ENCODE measurements around the gene STAG1. TPM values are rescaled to one million over a fixed set of nuclear protein-coding genes. Genes with fewer than 3 reads are reported as not detected.

The STAG1 gene
- polyA plus RNA-seq, 1 of the 3 experiments (the other 2 are of a cell fraction): 5.5 TPM

GRCh38 chr3:136790786-136791185 lies 38.6 kb upstream of the STAG1 start:
- Histone ChIP-seq H3K27me3 (ENCODE audit: insufficient read depth) (no peaks in the 10 kb centered on the region), H4K20me1 (ENCODE audit: insufficient read depth) (no peaks in the 10 kb centered on the region), H3K79me2 (ENCODE audit: insufficient read depth) (no peaks in the 10 kb centered on the region), H3K27ac (ENCODE audit: low read depth in 2 of 2, low read length in 1 of 2) (no peak overlapping the region), H3K4me2 (no peak overlapping the region), H3F3A (replicated peaks; ENCODE audit: insufficient read depth) (no peaks in the 10 kb centered on the region), H3K4me3 (ENCODE audit: low read depth in 2 of 2, low read length in 1 of 2) (no peak overlapping the region), H3K9me3 (no peaks in the 10 kb centered on the region), H3K4me1 (ENCODE audit: control insufficient read depth in 1 of 2, insufficient read depth in 2 of 2, low read depth in 1 of 2, low read length in 1 of 2) (peaks cover 4 to 12% of the 10 kb centered on the region in 2 experiments; a peak in 2 of 4 replicates), H2AFZ (ENCODE audit: low read depth) (no peak overlapping the region; the same call in 1 of the 2 replicates), H3K36me3 (replicated peaks in 1 of 2; ENCODE audit: control insufficient read depth in 1 of 2, insufficient read depth in 2 of 2, low read length in 1 of 2) (no peaks in the 10 kb centered on the region), H3K9ac (no peak overlapping the region), H3K9me2 (no peaks in the 10 kb centered on the region)
- ChIA-PET POLR2A (interaction anchor here (1.1 kb wide), 1 partner anchor 38 kb away, joined by 3 read pairs; no protein-coding TSS in a partner anchor), CTCF (interaction anchor here (0.6 kb wide), 1 partner anchor 283 kb away, joined by 3 read pairs; no protein-coding TSS in a partner anchor)
- no peak for DNase-seq
- TF ChIP-seq YY1 (IDR thresholded peaks at IDR 0.05; ENCODE audit: low read depth) (no peak), GABPA (IDR thresholded peaks at IDR 0.05; ENCODE audit: low read depth) (no peak), USF1 (IDR thresholded peaks at IDR 0.05; ENCODE audit: borderline replicate concordance, low read depth) (no peak), REST (IDR thresholded peaks at IDR 0.05; ENCODE audit: low read depth, low read length) (no peak), EP300 (IDR thresholded peaks at IDR 0.05; ENCODE audit: borderline replicate concordance in 1 of 2, low read depth in 1 of 2, low read length in 1 of 2) (no peak), SMC3 (IDR thresholded peaks at IDR 0.05; ENCODE audit: low read depth, low read length) (no peak), MXI1 (IDR thresholded peaks at IDR 0.05; ENCODE audit: low read depth, low read length) (no peak), POLR2AphosphoS5 (IDR thresholded peaks at IDR 0.05; ENCODE audit: low read depth, low read length) (no peak), RAD21 (IDR thresholded peaks at IDR 0.05; ENCODE audit: low read length) (no peak), TEAD4 (IDR thresholded peaks at IDR 0.05; ENCODE audit: borderline replicate concordance, insufficient read depth) (no peak), EZH2phosphoT487 (IDR thresholded peaks at IDR 0.05; ENCODE audit: borderline replicate concordance, low read depth) (no peak), TAF1 (IDR thresholded peaks at IDR 0.05; ENCODE audit: borderline replicate concordance, low read depth, low read length) (no peak), NFIC (IDR thresholded peaks at IDR 0.05; ENCODE audit: borderline replicate concordance) (no peak), ELF1 (IDR thresholded peaks at IDR 0.05) (no peak), CHD2 (IDR thresholded peaks at IDR 0.05; ENCODE audit: low read length, partially characterized antibody) (no peak), CTCF (IDR thresholded peaks at IDR 0.05) (no peak), FOSL2 (IDR thresholded peaks at IDR 0.05; ENCODE audit: borderline replicate concordance, low read depth) (no peak), NRF1 (IDR thresholded peaks at IDR 0.05; ENCODE audit: low read depth, low read length) (no peak)
- TF ChIP-seq, protein P1, sequence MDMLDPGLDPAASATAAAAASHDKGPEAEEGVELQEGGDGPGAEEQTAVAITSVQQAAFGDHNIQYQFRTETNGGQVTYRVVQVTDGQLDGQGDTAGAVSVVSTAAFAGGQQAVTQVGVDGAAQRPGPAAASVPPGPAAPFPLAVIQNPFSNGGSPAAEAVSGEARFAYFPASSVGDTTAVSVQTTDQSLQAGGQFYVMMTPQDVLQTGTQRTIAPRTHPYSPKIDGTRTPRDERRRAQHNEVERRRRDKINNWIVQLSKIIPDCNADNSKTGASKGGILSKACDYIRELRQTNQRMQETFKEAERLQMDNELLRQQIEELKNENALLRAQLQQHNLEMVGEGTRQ (IDR thresholded peaks at IDR 0.05; ENCODE audit: borderline replicate concordance, low read depth, low read length): no peak
- TF ChIP-seq, protein P2, sequence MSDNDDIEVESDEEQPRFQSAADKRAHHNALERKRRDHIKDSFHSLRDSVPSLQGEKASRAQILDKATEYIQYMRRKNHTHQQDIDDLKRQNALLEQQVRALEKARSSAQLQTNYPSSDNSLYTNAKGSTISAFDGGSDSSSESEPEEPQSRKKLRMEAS (IDR thresholded peaks at IDR 0.05; ENCODE audit: low read depth): no peak
- 68% methylated on average over 3 of the region's 3 CpGs for WGBS (ENCODE audit: low lambda C conversion rate)
